GM19193 (cell line): ENCODE results near the gene GRIK2.

Experiments
- POLR2A ChIP-seq: IDR thresholded peaks from 4 replicates; pipeline ENCODE4 v1.6.1; 2011; ENCODE audit not compliant: insufficient read depth, insufficient read length; ENCODE audit errors: extremely low read depth

GRIK2 gene

DNA sequence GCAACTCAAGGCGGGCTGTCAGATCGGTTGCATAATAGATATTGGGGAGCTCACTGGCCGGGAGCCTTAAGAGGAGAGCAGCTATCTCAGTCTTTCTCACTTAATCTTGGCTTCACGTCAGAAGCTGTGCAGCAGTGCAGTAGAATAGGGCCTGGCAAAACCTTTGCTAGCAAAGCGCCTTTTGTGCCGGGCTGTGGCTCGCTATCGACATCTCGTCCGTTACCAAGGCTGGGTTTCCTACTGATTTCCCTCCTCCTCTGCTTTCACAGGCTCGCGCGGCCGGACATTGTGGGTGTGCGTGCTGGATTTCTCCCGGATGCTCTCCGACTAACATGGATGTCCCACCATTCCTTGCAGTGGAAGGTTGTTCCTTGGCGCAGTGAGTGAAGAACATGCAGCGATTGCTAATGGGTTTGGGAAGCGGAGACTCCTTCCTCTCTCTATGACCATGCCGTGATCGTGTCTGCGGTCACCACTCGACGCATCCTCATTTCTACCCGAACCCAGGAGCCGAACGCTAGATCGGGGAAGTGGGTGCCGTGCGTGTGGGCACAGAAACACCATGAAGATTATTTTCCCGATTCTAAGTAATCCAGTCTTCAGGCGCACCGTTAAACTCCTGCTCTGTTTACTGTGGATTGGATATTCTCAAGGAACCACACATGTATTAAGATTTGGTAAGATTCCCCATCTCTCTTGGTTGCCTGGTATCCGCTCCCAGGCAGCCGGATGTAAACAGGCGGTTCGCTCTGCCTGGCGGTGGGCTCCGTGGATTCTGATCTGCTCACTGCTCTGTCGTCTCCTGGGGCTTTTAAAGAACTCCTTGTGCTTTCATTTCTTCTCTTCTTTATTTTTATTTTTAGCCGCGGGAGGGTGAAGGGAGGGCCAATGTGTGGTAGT is 5.5 kb downstream of the GRIK2 start:
- TF ChIP-seq POLR2A = no peak

DNA sequence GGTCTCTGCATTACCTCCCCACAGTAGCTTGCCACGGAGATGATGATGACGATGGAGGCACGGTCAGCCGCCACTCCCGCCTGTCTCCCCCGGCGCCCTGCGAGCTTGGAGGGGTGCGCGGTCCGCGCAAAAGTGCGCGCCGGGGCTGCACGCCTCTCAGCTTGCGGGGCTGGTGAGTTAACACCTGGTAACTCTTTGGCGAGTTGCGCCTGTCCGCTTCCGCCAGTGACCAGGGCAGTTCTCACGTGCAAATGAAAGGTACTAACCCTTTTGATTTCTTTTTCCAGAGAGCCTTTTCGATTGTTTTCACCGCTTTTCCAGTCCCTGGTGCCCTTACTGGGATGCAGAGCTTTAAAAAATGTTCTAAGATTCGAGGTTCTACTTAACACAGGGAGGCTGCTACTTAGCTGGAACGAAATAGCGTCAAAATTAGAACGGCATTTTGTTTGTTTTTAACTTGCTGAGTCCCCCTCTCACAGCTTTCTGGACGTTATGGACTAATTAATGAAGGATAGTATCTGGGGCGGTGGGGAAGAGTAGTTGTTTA is 6.2 kb downstream of the GRIK2 start:
- TF ChIP-seq POLR2A = no peak

DNA sequence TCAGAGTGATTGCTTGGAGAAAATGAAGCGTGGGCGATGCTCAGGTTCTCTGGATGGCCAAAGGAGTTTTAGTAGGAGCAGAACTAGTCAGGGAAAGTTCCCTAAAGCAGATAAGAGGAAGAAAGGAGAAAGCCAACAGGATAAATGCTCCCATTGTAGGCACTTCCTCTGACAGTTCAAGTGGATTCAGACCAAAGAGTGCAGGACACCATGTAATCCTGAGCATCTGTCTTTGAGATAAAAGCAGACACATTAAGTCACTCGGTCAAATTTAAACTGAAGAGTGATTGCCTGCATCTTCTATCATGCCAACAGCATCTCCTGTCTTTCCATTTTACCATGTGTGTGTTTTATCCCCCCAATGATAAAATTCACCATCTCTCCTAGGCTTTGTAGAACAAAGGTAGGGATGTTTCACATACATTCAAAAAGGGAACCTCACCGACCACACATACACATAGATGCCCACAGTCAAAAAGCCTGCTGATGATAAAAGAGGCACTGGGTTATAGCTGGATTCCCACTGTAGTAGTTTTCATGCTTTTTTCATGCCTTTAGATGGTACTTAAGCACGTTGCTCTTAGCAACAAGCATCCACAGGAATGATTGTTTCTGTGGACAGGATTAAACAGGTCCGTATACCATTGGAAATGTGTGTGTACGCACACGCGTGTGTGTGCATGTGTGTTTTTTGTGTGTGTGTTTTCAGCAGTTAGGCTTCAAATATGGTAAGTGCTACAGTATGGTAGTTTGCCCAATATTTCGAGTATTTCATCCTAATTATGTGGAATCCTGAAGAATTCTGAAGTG is 7.0 kb downstream of the GRIK2 start:
- TF ChIP-seq POLR2A = no peak

DNA sequence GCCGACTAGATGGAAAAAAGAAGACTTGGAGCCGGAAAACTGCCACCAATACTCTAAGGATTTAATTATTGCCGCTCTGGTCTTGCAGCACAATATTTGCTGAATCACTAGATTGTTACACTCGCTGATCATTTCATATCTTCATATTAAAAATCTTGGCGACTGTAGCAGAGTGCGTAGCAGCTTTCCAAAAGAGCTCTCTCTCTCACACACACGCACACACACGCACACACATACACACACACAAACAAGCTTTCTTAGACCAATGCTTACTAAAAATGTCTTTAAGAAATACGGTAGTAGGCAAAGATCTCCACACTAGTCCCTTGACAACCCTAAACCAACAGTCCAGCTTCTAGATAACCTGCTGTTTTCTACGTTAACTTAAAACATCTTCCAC is 7.7 kb downstream of the GRIK2 start:
- TF ChIP-seq POLR2A = no peak

DNA sequence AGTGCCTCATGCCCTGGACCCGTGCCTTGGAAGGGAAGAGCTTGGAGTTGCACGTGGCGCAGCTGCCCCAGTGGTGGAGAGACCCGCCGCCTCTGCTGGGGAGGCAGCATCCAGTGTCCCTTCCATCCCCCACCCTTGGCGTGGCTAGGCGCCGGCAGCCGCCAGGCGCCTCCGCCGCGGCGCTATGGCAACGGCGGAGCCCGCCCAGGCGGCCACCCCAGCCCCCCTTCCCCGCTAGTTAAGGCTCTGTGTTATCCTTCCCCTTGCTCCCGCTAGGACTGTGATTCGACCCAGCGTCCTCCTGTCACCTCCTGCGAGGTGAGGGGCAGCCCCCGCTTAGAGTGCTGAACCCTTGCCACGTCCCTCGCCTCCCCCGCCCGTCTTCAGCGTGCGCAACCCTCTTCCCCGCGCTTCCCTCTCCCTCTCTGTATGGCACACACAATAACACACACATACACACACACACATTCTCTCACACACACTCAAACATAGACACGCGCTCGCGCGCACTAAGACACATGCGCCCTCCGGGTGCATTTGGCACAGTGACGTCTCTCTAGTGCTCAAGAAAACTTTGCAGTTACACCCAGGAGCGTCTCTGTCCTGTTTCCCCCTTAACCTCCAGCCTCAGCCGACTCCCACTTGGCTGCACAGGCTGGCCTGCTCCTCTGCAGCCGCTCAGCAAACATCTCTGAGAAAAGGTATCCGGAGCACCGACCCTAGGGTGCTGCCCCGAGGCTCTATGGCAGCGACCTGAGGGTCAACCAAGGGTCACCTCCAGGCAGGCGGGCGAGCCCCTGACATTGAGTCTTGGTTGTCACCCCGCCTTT is 8.5 kb downstream of the GRIK2 start:
- TF ChIP-seq POLR2A = no peak

DNA sequence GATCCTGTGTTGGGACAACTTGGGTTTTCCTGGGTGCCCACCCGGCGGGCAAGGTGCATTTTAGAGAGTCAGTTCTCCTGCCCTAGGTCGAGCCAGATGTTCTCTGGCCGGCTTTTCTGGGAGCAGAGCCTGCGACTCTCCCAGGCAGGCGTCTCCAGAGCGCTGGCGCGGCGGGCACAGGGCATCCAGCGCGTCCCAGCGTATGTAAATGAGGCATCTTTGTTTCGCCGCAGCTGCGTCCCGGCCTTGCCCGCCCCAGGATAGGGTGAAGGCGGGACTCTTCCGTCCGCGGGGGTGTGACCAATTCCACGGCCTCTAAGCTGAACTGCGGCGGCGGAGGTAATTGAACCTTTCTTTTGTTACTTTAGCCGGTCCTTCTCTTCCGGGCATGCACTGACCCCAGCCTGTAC is 9.1 kb downstream of the GRIK2 start:
- TF ChIP-seq POLR2A = no peak

DNA sequence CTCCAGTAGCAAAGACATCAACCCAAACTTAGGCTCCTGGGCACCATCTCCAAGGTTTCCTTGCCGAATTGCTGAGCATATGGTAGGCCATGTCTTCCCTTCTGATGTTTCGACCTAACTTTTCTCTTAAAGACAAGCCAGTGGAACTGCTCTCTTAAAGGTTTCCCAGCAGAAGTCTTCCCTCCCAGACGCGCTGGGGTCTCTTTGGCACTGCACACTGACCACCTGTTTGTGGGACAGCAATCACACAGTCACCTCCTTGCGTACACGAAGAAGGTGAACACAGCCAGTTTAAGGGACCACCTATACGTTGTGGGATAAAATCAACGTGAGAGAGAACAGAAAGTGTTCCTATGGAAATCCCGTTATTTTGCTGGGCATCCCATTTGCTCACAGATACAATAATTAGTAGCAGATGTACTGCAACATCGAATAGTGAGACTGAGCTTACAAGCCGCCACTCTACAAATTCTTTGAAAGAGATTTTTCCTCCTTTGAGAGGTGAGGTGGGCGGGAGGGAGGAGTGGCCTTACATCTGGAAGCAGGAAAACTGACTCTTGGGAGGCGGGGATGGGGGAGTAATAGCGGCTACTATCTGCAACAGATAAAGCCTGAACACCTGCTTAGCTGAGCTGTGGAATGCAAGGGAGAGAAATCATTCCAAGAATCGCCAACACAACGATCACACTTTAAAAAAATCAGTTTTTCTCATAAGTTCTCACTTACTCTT is 9.9 kb downstream of the GRIK2 start:
- TF ChIP-seq POLR2A = no peak

DNA sequence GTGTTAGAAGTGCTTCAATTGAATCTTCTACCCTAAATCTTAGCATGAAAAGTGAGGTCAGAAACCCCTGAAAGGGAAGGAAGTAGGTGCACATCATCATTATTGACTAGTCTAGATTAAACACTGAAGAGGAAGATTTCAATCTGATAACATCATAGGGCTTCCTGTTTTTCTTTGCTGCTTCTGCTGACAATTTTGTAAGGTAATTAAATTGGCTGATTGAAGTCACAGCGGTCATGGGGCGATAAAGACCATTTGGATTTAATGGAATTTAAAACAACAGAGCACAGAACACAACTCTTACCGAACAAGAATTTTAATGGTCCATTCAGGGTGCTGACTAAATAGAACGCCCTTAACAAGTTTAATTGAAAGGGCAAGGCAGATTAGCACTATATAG is 11.3 kb downstream of the GRIK2 start:
- no peak for TF ChIP-seq POLR2A

DNA sequence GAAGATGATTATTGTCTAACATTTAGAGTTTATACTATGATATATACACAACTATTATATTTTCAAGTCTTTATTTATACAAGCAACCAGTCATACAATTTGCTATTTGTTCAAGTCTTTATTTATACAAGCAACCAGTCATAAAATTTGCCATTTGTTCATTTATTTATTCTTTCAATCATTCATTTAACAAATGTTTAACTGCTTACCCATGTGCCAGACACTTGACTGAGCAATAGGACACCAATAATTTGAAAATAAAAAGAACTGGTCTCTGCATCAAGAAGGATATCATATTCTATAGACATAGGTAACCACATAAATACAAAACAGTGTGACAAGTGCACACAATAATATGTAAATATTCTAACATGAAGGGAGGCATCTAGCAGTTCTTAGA is 20.3 kb downstream of the GRIK2 start:
- TF ChIP-seq POLR2A = no peak

DNA sequence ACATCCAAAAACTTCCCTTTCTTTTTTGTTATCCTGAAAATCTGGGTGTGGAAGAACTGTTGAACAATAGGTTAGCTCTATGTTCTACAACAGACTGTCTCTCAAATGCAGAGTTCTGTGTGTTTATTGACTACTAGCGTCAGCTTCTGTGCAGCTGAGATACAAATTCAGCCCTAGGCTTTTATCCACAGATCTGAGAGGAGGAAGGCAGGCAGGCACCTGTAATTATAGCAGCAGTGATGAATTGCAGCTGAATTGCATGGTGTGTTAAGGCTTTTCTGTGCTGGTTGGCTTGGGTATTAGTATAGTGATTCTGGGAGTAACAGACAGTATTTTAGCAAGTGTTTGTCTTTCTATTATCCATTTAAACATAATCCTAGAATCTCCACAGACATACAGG is 24.4 kb downstream of the GRIK2 start:
- TF ChIP-seq POLR2A = no peak

DNA sequence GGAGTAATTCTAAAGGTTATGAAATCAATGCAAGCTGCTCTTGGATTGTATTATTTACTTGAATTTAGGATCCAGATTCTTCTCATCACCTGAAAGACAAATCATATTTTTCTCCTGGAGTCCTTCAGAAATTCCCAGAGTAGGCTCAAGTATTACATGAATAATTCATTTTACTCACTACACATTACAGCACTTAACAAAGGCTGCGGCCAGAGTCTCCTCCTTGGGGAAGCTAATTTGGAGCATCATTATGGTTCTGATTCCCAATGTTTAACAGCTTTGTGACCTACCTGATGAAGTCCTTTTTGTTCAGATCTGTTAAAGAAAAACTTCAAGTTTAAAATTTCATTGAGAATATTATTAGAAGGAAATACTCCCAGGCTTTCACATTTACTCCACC is 28.7 kb downstream of the GRIK2 start:
- no peak for TF ChIP-seq POLR2A

DNA sequence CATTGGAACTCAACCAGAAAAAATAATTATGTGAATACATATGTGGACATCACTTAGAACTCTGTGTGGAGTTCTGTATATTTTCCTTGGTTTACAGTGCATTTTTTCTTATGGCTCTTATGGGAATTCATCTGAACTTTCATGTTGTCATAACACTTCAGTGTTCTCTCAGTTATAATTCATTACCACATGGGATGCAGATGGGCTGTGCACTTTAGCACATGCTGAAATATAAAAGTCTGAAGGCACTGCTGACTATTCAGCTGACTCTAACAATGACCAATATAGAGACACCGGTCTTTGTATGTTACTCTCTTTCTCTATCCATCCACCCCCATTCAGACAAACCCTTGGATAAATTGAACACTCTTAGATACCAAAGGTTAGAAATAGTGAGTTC is 29.3 kb downstream of the GRIK2 start:
- TF ChIP-seq POLR2A = no peak

DNA sequence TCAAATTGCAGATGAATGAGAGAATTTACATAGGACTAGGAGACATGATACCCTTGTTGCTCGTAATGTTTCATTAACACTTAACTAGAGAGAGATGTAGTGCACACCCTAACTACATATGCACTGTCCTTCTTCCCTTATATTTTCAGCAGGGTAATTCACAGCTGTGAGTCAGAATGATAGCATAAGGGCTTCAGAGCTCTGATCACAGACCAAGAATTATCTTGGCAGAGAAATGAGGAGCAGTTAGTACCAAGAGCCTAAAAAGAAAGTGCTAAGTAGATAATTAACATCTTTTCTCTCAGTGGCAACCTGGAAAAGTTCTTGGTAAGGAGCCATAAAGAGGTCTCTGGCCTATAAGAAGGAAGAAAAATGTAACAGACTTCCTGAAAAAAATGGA is 35.8 kb downstream of the GRIK2 start:
- TF ChIP-seq POLR2A = no peak

DNA sequence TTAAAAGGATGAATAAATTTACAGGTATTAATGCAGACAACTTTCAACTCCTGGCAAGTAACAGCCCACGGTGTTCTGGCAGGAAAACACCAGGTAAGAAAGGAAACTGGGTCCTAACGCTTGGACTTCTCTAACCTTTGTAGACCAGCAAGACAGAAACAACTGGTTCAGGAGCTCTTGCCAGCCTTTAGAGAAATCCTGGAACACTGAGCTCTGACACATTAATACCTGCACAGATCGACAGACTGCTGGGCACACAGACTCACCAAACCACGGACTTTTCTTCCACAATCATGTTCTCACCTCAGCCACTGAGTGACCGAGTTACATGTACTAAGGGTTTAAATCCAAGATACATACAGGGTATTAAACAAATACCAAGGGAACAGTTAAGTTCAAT is 36.3 kb downstream of the GRIK2 start:
- TF ChIP-seq POLR2A = no peak

DNA sequence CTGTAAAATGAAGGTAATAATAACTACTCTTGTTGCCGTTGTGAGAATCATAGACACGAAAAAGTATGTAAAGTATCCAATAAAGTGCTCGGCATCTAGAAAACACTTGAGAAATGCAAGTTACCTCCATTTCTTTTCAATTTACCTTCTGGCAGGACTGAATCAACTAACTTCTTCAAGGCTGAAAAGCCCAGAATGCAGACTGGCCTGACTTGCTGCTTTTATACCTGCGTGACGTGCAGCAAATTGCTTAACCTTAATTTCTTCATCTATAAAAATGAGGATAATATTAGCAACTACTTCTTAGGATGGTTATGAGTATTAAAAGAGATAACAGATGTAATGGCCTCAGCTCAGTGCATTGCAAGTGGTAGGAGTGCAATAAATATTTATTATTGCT is 39.6 kb downstream of the GRIK2 start:
- TF ChIP-seq POLR2A = no peak

DNA sequence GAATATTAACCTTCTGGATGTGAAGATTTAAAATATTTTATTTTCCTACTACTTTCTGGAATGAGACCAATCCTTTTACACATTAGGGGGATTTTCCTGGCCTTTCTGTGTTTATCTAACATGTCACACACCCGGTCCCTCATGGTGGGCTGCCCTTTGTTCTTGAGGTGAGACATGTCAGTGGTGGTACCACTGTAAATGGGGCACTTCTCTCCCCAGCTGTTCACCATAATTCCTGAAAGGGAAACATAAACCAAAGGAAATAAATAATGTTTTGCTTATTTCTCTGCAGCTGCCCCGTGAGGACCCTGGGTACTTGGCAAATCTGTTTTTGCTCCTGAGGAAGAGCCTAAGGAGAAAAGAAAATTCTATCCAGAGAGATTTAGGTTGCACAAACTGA is 41.1 kb downstream of the GRIK2 start:
- TF ChIP-seq POLR2A = no peak
